ENCODE measurements around the gene BNIP3. TPM values are rescaled to one million over a fixed set of nuclear protein-coding genes. Genes with fewer than 3 reads are reported as not detected.
A peak's percentile ranks its signal among the peaks of the same experiment; 100 is the strongest.

BNIP3 gene
- total RNA-seq, 1 experiment from 2014 or later: 57.1 TPM

GRCh38 chr10:131955591-131956340, 26.0 kb downstream of the BNIP3 start:
- Mint-ChIP-seq H3K27ac (peak overlapping the region in 1 of 3 experiments; percentile 90; a peak in 2 of 7 replicates), H3K4me3 (no peak overlapping the region), H3K36me3 (ENCODE audit: insufficient read depth in 1 of 3, low read depth in 3 of 3) (peaks cover 65 to 88% (median 73%) of the 10 kb centered on the region in 3 experiments), H3K27me3 (ENCODE audit: low read depth) (no peaks in the 10 kb centered on the region), H3K4me1 (0 out of 4 replicates have a peak, but pooled peaks cover 0 to 1% of the 10 kb centered on the region in 2 experiments), H3K9me3 (peaks cover 12 to 25% of the 10 kb centered on the region in 2 experiments)
- no peak overlapping the region for H3K56ac ChIP-seq (ENCODE audit: insufficient read length, low read depth, low read length)
- H4K20me1 ChIP-seq (ENCODE audit: control insufficient read depth, insufficient read depth, insufficient read length): no peaks in the 10 kb centered on the region
- no peaks in the 10 kb centered on the region for H3K9me3 ChIP-seq (ENCODE audit: control insufficient read depth, low read depth, low read length)
- no peaks in the 10 kb centered on the region for H3K79me1 ChIP-seq (ENCODE audit: insufficient read depth, low read depth, low read length, poor library complexity, severe bottlenecking)
- H3K23me2 ChIP-seq (ENCODE audit: insufficient read length, low read depth, low read length, poor library complexity, severe bottlenecking): peaks cover 2% of the 10 kb centered on the region
- H3K79me2 ChIP-seq (ENCODE audit: insufficient read depth, low read length): no peaks in the 10 kb centered on the region
- TF ChIP-seq CTCF (conservative IDR thresholded peaks at IDR 0.05): no peak
- no peak overlapping the region for H3K4me2 ChIP-seq (ENCODE audit: insufficient read depth, insufficient read length, low read length)
- no peak overlapping the region for H2BK12ac ChIP-seq (ENCODE audit: insufficient read length, low read depth, low read length)
- no peaks in the 10 kb centered on the region for H3K4me1 ChIP-seq (ENCODE audit: insufficient read depth, low read length)
- H3K27ac ChIP-seq (ENCODE audit: insufficient read length, low read depth, low read length): no peak overlapping the region
- no peak overlapping the region for H2BK15ac ChIP-seq (ENCODE audit: low read depth, low read length)
- no peak for DNase-seq
- H2AFZ ChIP-seq (ENCODE audit: low read length): no peak overlapping the region
- no peak overlapping the region for H4K91ac ChIP-seq (ENCODE audit: insufficient read length, low read depth, low read length)
- no peak overlapping the region for H2BK120ac ChIP-seq (ENCODE audit: low read depth, low read length, poor library complexity, severe bottlenecking)
- H3K18ac ChIP-seq (ENCODE audit: insufficient read length, low read depth, low read length): no peak overlapping the region
- H3K23ac ChIP-seq (ENCODE audit: insufficient read length, low read depth, low read length): no peak overlapping the region
- H3K14ac ChIP-seq (ENCODE audit: insufficient read depth, low read length): no peak overlapping the region
- H4K5ac ChIP-seq (ENCODE audit: insufficient read length, low read depth, low read length): no peak overlapping the region
- H3K4ac ChIP-seq (ENCODE audit: low read depth, low read length): no peak overlapping the region
- H2AK5ac ChIP-seq (ENCODE audit: insufficient read length, low read length): no peak overlapping the region
- H2BK20ac ChIP-seq (ENCODE audit: low read depth, low read length, poor library complexity, severe bottlenecking): no peak overlapping the region
- WGBS (ENCODE audit: extremely low coverage, insufficient read length, low lambda C conversion rate): no CpG with 5 or more reads among the region's 38 CpGs
- H3K27me3 ChIP-seq (ENCODE audit: insufficient read depth, low read length): no peaks in the 10 kb centered on the region
- H4K8ac ChIP-seq (replicated peaks; ENCODE audit: insufficient read length, low read depth, low read length): no peak overlapping the region
- no peak overlapping the region for H2BK5ac ChIP-seq (ENCODE audit: insufficient read length, low read length)
- H3K9ac ChIP-seq (ENCODE audit: extremely low read depth, insufficient read length, low read length): no peak overlapping the region
- no peak overlapping the region for H3T11ph ChIP-seq (ENCODE audit: low read length)
